BE2C (cell line): ENCODE measurements around the gene PRKCSH.

Experiments used
- DNase-seq: peaks from one replicate; pipeline ENCODE4 v3.0.0-alpha.2; 2020
- H3K27me3 ChIP-seq: fragments of 250-450 bp; sonication (Bioruptor Pico); 2 replicates; pipeline ENCODE4 v1.5.1; 2020; ENCODE audit warnings: mild to moderate bottlenecking
- H3K36me3 ChIP-seq: fragments of 250-450 bp; sonication (Bioruptor Pico); 2 replicates; pipeline ENCODE4 v1.5.1; 2020; ENCODE audit warnings: mild to moderate bottlenecking
- H3K4me1 ChIP-seq: fragments of 250-450 bp; sonication (Bioruptor Pico); 2 replicates; pipeline ENCODE4 v1.5.1; 2020
- H3K4me3 ChIP-seq: 2 replicates; pipeline ENCODE4 v1.5.1; 2011; ENCODE audit warnings: low read depth, low read length
- H3K9me3 ChIP-seq: fragments of 250-450 bp; sonication (Bioruptor Pico); 2 replicates; pipeline ENCODE4 v1.5.1; 2020
- TF ChIP-seq, protein P1 (sequence below): IDR thresholded peaks from 2 replicates; pipeline ENCODE4 v1.5.1; 2012; ENCODE audit warnings: mild to moderate bottlenecking, low read depth, low read length

The PRKCSH gene

DNA sequence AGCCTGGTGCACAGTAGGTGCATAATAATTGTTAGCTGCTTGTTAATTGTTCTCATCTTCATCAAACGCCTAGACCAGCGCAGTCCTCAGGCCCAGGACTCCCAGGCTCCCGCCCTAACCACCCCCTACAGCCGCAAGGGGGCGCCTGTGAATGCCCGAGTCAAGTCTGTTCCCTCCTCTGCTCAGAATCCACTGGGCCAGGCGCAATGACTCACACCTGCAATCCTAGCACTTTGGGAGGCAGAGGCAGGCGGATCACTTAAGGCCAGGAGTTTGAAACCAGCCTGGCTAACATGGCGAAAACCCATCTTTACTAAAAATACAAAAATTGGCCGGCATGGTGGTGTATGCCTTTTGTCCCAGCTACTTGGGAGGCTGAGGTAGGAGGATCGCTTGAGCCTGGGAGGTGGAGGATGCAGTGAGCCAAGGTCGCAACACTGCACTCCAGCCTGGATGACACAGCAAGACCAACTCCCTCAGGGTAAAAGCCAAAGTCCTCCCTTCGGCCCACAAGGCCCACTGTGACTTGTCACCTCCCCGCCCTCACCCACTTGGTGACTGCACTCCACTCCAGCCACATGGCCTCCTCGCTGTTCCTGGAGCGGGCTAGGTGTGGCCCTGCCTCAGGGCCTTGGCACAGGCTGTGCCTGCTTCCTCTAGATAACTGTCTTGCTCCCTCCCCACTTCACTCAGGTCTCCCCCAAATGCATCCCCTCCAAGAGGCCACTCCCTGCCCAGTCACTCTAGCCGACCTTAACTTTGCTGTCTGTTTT is 61.1 kb downstream of the PRKCSH start:
- H3K4me1 ChIP-seq: no peaks in the 10 kb centered on the region
- peak; percentile 85 for DNase-seq
- no peak overlapping the region for H3K4me3 ChIP-seq
- H3K36me3 ChIP-seq: no peaks in the 10 kb centered on the region; the same call in 1 of the 2 replicates
- TF ChIP-seq, protein P1, sequence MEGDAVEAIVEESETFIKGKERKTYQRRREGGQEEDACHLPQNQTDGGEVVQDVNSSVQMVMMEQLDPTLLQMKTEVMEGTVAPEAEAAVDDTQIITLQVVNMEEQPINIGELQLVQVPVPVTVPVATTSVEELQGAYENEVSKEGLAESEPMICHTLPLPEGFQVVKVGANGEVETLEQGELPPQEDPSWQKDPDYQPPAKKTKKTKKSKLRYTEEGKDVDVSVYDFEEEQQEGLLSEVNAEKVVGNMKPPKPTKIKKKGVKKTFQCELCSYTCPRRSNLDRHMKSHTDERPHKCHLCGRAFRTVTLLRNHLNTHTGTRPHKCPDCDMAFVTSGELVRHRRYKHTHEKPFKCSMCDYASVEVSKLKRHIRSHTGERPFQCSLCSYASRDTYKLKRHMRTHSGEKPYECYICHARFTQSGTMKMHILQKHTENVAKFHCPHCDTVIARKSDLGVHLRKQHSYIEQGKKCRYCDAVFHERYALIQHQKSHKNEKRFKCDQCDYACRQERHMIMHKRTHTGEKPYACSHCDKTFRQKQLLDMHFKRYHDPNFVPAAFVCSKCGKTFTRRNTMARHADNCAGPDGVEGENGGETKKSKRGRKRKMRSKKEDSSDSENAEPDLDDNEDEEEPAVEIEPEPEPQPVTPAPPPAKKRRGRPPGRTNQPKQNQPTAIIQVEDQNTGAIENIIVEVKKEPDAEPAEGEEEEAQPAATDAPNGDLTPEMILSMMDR: peak; percentile 81
- H3K9me3 ChIP-seq: no peaks in the 10 kb centered on the region
- no peaks in the 10 kb centered on the region for H3K27me3 ChIP-seq

DNA sequence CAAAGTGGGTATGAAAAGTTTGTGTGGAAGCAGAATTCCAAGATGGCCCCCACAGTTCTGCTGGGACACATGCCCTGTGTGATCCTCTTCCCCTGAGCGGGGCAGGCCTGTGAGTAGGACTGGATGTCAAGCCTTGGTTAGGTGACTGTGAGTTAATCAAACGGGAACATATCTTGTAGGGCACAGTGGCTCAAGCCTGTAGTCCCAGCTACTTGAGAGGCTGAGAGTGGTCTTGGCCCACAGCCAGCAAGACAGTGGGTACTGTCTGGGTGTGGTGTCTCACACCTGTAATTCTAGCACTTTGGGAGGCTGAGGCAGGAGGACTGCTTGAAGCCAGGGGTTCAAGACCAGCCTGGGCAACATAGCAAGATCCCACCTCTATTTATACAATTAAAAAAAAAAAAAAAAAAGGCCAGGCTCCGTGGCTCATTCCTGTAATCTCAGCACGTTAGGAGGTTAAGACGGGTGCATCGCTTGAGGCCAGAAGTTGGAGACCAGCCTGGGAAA is 63.8 kb downstream of the PRKCSH start:
- Histone ChIP-seq H3K4me3 (no peak overlapping the region), H3K9me3 (no peaks in the 10 kb centered on the region), H3K36me3 (no peaks in the 10 kb centered on the region; the same call in 1 of the 2 replicates), H3K27me3 (no peaks in the 10 kb centered on the region), H3K4me1 (no peaks in the 10 kb centered on the region)
- TF ChIP-seq, protein P1: no peak
- DNase-seq: no peak

DNA sequence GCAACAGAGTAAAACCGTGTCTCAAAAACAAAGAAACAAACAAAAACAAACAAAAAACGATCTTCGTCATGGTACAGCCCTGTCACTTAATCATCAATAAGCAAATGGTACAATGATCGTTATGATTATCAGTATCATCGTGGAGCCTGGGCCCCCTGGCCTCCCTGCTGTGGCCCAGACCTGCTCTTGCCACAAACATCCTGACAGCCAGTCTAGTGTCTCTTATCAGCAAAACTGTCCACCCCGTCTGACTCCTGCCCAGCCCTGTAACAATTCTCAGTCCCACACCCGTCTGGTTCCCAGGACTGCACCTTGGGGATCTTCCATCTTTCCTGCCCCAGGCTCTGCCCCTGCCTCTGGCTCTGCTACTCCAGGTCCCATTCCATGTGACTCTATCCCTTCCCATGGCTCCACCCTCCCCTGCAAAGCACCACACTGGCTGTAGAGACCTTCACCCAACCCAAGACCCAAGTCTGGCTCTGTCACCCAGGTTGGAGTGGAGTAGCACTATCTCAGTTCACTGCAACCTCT is 64.5 kb downstream of the PRKCSH start:
- H3K4me1 ChIP-seq: peaks cover 5% of the 10 kb centered on the region
- no peak for DNase-seq
- H3K4me3 ChIP-seq: no peak overlapping the region

More for the DNA sequence above, 64.5 kb downstream of the PRKCSH start:
- Histone ChIP-seq H3K36me3 (no peaks in the 10 kb centered on the region; the same call in 1 of the 2 replicates), H3K27me3 (no peaks in the 10 kb centered on the region), H3K9me3 (no peaks in the 10 kb centered on the region)
- TF ChIP-seq, protein P1: no peak
